GM18907 (cell line): ENCODE measurements around the gene SLC28A3.

Source experiments
- ATAC-seq: cut with Tn5 transposase; IDR thresholded peaks from one replicate; pipeline ENCODE4 v1.9.1; 2021; ENCODE audit warnings: mild to moderate bottlenecking, moderate library complexity; ENCODE audit not compliant: unreplicated experiment

The SLC28A3 gene

GRCh38 chr9:84300271-84300670 is 40.3 kb downstream of the SLC28A3 start:
- no peak for ATAC-seq

- no peak for ATAC-seq
These were observed 43.3 kb downstream of the SLC28A3 start for GRCh38 chr9:84297162-84297821.

- peak; percentile 74 for ATAC-seq
These were observed 44.3 kb downstream of the SLC28A3 start for GRCh38 chr9:84296146-84296843.

GRCh38 chr9:84294241-84294950 is 46.2 kb downstream of the SLC28A3 start:
- no peak for ATAC-seq

- ATAC-seq, result peak; percentile 71
These were observed 47.4 kb downstream of the SLC28A3 start for GRCh38 chr9:84293001-84293798.

GRCh38 chr9:84285381-84285780 is 55.2 kb downstream of the SLC28A3 start:
- ATAC-seq, result peak; percentile 50

GRCh38 chr9:84283946-84284345 is 56.6 kb downstream of the SLC28A3 start:
- ATAC-seq, result no peak

GRCh38 chr9:84278130-84278529 is 62.4 kb downstream of the SLC28A3 start:
- ATAC-seq, result no peak

GRCh38 chr9:84277646-84278045 is 62.9 kb downstream of the SLC28A3 start:
- no peak for ATAC-seq

GRCh38 chr9:84276741-84277140 is 63.8 kb downstream of the SLC28A3 start:
- no peak for ATAC-seq

GRCh38 chr9:84271921-84272556 is 68.5 kb downstream of the SLC28A3 start:
- no peak for ATAC-seq

GRCh38 chr9:84271531-84271900 is 69.0 kb downstream of the SLC28A3 start:
- ATAC-seq, result peak; percentile 96

- peak; percentile 21 for ATAC-seq
These were observed 69.6 kb downstream of the SLC28A3 start for GRCh38 chr9:84270847-84271530.

- ATAC-seq, result no peak
These were observed 74.4 kb downstream of the SLC28A3 start for GRCh38 chr9:84266087-84266561.

GRCh38 chr9:84264307-84265029 is 76.1 kb downstream of the SLC28A3 start:
- no peak for ATAC-seq

- peak; percentile 83 for ATAC-seq
These were observed 79.3 kb downstream of the SLC28A3 start for GRCh38 chr9:84261070-84261746.

GRCh38 chr9:84258371-84258770 is 82.2 kb downstream of the SLC28A3 start:
- ATAC-seq, result no peak

GRCh38 chr9:84255696-84256095 is 84.9 kb downstream of the SLC28A3 start:
- no peak for ATAC-seq

GRCh38 chr9:84254972-84255371 is 85.6 kb downstream of the SLC28A3 start:
- ATAC-seq, result no peak
